NAMALWA (cell line): ENCODE results near the gene INPP5E.
"Not testable (repeated sequence)": the region's sequence is repeated elsewhere in the genome, so short reads cannot be mapped to it uniquely, and the experiment has no call there.

Experiments used
- DNase-seq: peaks from one replicate; pipeline ENCODE4 v3.0.0-alpha.2; 2015; ENCODE audit warnings: low spot score

The INPP5E gene

DNA sequence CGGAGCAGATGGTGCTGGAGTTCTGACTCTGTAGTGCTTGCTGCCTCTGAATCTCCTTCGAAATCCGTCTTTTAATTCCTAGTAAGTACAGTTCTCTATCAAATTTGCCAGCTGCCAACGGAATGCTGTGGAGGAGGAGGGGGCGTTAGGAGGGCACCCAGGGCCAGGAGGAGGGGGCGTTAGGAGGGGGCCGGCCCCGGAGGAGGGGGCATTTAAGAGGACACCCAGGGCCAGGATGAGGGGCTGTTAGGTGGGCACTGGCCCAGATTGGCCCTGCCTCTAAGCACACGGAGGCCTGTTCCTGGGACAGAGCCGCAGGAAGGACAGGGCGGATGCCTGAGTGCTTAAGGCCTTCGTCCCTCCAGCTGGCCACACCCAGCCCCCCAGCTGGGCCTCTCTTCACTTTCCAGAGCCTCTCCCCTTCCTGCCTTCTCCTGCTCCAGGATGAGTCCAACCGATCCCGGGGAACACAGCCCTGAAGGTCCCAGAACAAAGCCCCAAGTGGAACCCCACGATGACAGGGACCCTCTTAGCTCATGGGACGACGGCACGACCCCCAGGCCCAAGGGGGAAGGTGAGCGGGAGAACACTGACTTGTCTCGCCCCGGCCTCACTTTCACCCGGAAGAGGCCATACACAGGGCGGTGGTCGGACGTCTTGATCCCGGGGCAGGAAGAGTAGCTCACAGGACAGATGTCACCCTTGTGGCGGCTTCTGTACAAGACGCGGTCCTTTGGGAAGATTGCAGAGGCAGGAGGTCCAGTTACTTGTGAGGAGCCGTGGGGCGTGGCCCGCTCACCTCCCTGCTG is 9.8 kb downstream of the INPP5E start:
- no peak for DNase-seq

DNA sequence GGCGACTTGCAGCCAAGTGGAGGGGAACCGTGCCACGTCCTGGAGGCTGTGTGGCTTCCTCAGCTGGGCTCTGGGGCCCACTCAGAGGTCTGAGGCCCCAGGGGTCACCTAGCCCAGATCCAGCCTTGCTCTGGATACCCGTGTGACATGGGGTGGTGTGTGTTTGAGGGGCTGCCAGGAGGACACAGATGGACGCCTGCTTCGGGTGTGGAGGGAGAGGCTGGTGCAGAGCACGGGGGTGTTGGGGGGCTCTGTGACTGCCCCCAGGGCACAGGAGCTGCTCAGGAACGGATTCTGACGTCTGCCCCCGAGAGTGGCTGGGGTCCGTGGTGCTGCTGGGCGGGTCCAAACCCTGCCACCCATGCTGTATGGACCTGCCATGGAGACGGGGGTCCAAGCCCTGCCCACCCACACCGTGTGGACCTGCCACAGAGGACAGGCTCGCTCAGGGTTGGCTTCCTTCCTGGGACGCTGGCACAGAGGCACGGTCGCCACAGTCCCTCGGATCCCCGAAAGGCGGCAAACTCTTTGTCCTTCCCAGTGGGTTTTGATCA is 10.5 kb downstream of the INPP5E start:
- no peak for DNase-seq

DNA sequence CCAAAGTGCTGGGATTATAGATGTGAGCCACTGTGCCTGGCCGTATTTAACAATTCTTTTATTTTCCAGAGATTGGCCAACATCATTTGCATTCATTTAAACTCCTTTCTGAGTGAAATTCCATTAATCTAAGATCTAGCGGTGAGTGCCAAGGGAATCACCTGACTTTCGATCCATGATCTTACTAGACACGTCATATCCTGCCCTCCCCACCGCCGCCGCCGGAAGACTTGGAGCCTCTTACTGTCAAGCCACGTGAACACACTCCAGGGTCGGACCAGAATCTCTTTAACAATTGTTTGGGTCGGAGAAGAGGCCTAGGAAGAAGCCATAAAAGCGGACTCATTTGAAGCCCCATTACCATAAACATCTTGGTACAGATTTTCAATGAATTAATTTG is 12.9 kb downstream of the INPP5E start:
- no peak for DNase-seq

DNA sequence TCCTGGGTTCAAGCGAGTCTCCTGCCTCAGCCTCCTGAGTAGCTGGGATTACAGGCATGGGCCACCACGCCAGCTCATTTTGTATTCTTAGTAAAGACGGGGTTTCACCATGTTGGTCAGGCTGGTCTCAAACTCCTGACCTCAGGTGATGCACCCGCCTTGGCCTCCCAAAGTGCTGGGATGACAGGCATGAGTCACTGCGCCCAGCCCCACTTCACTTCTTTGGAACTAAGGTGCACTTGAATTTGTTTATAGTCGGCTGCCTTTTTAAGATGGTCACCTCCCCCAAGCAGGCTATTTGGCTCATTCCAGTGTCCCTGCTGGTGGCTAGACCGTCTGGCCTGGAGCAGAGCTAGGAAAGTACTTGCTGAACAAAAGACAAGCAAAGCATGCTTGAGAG is 14.3 kb downstream of the INPP5E start:
- DNase-seq = not testable (repeated sequence)

DNA sequence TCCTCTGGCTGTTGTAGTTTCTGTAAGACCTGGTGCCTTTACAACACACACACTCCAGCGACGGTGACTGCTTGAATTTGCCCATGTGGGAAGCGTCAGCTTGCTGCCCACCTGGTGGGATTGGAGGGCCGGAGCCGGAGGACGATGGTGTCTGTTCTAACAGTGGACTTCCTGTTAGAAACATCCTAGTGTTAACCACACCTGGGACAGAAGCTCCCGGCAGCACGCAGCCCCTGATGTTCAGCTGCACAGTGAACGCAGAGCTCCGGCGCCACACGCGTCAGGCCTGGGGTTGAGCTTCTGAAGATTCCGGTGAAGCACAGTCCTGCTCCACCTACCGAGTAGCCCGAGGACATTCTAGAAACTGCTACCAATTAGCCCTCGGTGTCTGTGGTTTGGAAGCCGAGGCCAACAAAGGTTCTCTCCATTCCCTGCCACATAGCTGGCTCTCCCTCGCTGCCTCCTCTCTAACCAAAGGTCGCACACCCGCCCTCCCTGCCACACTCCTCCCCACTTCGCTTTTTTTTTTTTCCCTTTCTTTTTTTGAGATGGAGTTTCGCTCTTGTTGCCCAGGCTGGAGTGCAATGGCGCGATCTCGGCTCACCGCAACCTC is 14.8 kb downstream of the INPP5E start:
- DNase-seq = no peak

DNA sequence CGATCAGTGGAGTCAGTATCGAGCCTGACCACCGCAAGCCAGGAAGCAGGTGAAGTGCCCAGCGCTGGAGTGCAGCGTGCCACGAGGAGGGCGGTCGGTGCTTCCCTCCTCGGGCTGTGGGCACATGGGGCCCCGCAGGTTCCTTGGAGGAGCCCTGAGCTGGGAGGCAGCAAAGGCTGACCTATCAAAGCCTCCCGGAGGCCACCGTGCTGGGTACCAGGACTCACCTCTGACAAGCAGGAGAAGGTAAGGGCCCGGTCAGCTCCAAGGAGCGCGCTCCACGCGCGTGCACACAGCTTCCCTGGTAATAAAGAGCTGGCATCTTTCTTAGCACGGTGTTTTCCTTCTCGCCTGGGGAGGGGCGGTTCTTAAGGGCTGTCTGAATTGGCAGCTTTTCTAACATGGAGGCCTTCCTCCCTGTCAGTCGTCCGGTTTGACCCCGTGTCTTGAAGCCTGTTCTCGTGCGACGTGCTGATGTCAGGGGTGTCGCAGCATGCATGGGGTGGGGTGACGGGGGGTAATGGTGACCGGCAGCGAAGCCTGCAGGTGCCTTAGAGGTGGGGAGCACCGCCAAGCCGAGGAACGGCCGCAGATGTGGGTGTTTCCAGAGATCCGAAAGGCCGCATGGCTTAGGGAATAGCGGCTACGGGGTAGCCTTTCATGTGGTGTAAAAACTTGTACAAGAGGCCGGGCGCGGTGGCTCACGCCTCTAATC is 16.1 kb downstream of the INPP5E start:
- no peak for DNase-seq

DNA sequence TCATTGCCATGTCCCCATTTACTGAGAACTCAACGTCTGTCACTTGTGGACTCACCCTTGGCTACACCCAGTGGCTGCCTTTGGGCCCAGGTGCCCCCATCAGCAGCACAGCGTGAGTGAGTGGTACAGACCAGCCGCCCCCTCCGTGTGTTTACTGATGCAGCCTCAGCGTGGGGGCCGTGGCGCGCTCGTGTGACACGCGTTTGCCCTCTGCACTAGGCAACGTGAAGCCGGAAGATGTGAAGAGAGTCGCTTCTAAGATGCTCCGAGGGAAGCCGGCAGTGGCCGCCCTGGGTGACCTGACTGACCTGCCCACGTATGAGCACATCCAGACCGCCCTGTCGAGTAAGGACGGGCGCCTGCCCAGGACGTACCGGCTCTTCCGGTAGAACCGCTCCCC is 16.8 kb downstream of the INPP5E start:
- no peak for DNase-seq

DNA sequence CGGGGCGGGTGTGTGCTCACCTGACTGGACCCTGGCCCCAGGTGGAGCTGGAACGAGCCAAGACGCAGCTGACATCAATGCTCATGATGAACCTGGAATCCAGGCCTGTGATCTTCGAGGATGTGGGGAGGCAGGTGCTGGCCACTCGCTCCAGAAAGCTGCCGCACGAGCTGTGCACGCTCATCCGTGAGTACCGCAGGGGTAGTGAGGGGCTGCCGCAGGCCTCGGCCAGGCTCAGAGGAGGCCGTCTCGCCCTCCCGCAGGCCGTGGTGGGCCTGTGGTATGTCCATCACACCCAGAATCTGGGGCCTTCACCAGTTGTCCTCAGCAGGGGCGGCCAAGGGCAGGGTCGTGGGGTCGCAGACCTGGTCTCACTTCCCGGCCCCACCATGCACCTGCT is 17.9 kb downstream of the INPP5E start:
- no peak for DNase-seq

DNA sequence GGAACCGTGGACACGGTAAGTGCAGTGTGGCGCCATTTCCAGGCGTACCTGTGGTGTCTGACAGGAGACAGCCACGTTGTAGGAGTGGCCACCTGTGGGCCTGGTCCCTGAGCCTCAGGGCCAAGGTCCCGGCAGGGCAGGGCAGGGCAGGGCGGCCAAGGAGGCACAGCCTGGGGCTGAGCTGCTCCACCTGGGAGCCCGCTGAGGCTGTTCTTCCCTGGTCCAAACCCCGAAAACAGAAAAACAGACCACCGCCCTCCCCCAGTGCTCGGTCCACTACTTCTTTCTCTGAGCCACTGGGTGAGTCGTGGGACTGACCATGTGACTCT is 20.6 kb downstream of the INPP5E start:
- DNase-seq = no peak

DNA sequence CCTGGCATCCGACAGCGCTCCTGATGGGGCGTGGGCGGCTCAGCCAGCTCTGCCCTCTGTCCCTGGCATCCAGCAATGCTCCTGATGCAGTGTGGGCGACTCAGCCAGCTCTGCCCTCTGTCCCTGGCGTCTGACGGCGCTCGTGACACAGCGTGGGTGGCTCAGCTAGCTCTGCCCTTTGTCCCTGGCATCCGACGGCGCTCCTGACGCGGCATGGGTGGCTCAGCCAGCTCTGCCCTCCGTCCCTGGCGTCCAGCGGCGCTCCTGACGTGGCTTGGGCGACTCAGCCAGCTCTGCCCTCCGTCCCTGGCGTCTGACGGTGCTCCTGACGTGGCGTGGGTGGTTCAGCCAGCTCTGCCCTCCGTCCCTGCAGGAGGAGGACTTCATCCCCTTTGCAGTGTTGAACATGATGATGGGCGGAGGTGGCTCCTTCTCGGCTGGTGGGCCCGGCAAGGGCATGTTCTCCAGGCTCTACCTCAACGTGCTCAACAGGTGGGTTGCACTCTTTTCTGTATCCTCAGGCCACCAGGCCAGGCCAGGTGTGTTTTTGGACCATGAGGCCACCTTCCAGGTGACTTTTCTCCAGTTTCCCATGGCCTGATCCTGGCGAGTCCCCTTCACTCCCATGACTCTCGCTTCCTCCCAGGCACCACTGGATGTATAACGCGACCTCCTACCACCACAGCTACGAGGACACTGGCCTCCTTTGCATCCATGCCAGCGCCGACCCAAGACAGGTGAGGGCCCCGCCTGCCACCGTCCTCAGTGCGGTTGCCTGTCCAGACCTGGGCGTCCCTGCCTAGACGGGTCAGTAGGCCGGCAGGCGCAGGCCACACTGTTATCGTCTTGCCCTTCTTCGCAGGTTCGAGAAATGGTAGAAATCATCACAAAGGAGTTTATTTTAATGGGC is 21.2 kb downstream of the INPP5E start:
- DNase-seq = no peak

DNA sequence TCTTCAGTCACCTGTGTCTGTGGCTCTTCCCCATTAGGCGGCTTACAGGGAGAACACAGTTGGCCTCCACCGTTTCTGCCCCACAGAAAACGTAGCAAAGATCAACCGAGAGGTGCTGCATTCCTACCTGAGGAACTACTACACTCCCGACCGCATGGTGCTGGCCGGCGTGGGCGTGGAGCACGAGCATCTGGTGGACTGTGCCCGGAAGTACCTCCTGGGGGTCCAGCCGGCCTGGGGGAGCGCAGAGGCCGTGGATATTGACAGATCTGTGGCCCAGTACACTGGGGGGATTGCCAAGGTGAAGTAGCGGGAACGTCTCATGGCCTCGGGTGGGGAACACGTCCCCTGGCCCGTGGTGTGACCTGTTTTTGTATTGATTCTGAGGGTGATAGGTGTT is 22.7 kb downstream of the INPP5E start:
- no peak for DNase-seq

DNA sequence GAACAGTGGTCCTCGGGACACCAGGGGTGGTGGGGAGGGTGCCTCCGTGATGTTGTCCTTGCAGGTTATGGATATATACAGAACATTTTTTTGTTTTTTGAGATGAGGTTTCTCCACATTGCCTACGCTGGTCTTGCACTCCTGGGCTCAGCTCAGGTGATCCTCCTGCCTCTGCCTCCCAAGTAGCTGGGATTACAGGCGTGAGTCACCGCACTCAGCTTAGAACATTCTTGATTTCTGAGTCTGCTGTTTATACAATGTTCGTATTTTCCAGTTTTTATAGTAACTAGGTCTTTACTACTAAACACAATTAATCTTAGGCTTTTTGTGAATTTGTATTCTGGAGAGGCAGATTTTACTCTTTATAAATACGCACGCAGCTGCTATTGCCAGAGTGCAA is 23.2 kb downstream of the INPP5E start:
- DNase-seq = no peak

DNA sequence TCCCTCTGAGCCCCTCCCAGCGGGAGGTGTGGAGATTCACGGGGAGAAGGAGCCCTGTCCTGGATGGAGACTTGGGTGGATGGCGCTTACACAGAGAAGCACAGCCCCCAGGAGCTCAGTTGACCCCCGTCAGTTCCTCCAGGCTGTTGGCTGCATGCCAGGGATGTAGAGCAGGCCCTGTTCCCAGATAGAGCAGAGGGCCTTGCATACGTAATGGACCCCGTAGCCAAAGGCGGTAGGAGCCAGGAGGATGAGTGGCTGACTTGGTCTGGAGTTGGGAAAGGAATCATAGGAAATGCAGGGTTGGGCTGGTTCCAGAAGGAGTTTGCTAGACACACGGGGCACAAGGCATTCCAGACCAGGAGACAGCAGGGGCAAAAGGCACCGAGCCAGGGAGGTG is 26.7 kb downstream of the INPP5E start:
- no peak for DNase-seq

DNA sequence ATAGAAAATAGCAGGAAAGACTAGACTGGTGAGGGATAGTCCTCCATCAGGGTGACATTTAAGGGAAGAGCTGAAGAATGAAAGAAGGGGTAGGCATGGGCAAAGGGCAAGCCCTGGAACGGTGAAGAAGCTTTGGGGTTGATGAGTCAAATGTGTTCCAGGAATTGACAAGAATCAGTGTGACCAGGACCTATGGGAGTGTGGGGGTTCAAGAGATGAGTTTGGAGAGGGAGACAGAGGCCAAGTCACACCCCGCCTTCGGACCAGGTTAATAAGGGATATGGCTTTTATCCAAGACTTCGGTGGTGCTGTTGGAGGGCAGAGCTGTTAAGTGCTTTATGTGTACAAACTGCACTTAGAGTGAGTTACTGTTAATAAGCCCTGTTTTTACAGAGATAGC is 28.3 kb downstream of the INPP5E start:
- DNase-seq = no peak

DNA sequence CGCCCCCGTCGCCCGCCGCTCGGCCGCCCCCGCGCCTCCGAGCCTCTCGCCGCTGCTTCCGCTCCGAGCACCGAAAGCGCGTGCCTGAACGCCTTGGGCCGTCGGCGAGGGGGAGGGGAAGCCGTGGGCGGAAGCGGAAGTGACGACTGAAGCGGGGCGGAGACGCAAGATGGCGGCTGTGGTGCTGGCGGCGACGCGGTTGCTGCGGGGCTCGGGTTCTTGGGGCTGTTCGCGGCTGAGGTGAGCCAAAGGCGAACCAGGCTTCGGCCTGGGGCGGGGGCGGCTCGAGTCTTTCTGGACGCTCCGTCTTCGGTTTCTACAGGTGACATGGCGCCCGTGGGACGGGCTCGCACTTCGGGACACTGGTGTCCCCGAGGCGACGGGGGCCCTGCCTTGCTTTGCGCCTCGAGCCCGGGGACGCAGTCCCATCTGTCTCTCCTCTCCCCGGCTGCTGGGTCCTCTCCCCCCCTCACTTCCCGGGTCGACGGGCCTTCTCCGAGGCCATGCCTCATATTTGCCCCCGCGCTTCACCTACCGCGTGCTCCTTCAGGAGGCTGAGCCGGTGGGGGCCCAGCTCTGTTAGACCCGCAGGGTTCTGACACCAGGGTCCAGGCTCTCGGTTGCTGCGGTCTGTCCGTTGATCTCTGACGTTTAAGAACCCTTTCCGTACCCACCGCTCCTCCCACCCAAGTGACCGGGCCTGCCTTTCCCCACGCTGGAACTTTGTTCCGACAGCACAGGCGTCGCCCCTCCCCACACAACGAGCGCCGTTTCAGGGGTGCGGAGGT is 29.0 kb downstream of the INPP5E start, which contains the start of the genes ENTR1 and PMPCA:
Gene ENTR1, minus strand, starts transcription at position 115 of the 788 bp plus-strand sequence. CDS start 217 bp downstream, outside the sequence.
Gene PMPCA, plus strand, starts transcription at position 159 of the 788 bp plus-strand sequence. Its CDS starts 11 bp downstream, at position 170.
- peak; percentile 93 for DNase-seq

DNA sequence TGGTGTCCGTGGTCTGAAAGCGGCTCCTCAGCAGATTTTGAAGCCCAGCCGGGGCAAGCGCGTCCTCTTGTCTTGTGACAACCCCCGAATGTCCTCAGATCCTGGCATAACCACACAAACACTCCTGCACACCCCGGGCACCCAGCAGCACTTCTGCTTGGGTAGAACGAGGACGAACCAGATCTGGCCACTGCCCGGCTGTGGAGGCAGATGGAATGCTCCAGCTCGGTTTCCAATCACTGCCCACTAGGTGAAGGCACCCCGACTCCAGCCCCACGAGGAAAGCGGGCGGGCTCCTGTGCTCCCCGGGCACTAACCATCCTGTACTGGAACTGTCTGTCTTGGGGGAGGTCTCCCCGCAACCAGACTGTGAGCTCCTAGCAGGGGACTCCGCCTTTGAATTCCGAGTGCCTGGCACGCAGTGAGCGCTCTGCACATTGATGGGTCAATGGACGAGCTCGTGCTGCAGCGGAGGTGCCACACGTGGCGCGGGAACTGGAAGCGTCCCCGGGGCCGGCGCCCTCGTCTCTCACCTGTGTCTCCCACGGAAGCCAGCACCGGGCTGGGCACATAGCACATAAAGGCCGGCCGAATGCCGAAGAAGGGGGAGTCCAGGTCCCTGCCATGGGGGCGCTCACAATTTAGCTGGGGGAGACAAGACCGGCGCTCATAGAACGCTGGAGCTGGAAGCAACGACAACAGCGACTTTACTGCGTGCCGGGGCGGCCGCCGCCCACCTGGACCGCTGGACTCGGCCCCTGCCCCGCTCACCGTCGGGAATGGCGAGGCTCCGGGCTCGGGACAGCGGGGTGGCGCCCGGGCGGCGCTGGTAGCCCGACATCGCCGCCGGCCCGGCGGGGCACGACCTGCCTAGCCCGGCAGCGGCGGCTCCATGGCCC is 29.8 kb downstream of the INPP5E start:
- peak; percentile 67 for DNase-seq

DNA sequence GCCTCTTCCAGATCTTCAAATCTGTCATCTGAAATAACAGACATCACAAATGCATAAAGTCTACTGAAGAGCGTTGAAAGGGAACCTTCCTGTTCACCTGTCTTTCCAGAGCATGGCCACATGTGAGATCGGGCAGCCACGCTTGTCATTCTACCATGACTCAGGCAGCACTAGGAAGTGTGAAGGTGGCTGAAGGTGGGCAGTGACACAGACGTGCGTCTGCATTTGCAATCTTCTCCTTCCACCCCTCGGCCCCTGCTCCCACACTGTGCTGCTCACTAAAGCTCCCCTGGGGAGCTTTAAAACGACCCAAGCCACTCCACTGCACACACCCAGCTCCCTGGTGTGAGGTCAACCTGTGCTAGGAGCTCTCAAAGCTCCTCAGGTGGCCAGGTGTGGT is 31.7 kb downstream of the INPP5E start:
- no peak for DNase-seq

DNA sequence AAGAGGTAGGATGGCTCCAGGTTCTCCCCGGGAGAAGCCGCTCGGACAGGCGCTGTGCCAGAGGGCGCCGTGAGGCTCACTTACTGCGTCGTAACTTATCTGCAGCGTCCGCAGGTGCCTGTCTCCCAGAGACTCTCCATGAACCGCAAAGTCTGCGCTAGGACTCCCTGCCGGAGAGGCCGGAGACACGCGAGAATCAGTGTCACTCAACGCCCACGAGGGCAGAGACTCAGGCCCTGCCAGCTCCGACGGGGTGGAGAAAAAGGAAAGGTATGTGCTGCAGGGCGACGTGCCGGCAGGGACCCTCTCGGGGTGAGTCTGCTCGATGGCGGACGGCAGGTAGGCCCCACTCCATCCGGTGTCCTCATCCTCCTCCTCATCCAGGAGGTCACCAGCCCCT is 32.6 kb downstream of the INPP5E start:
- not testable (repeated sequence) for DNase-seq

DNA sequence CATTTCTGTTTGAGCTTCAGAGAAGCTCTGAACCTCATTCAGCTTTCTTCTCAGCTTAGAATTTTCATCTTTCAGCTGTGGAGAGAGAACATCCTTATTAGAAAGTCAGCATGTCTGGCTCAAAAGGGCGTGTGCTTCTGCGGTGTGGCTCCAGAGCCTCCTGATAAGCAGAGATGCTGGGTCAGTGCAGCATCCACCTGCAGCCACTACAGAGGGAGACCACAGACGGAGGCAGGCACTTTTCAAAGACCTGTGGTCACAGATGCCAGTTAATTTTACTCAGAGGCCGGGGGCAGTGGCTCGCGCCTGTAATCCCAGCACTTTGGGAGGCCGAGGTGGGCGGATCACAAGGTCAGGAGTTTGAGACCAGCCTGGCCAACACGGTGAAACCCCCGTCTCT is 33.7 kb downstream of the INPP5E start:
- DNase-seq = not testable (repeated sequence)

DNA sequence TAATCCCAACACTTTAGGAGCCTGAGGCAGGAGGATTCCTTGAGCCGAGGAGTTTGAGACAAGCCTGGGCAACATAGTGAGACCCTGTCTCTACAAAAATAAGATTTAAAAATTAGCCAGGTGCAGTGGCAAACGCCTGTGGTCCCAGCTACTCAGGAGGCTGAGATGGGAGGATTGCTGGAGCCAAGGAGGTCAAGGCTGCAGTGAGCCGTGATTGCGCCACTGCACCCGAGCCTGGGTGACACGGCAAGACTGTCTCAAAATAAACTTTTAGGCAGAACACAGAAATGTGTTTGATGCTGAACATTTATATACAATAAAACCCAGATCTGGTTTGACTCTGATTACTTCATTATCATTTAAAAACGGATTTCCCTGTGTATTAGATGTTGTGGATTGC is 34.2 kb downstream of the INPP5E start:
- no peak for DNase-seq
